NB4 (cell line): ENCODE results near the gene CHD6.

Experiments used
- CTCF ChIP-seq: IDR thresholded peaks from one replicate; pipeline ENCODE4 v1.5.1; 2012; ENCODE audit warnings: low read depth, low read length
- MAX ChIP-seq: IDR thresholded peaks from 2 replicates; pipeline ENCODE4 v1.6.1; 2011; ENCODE audit warnings: low read depth, low read length
- POLR2A ChIP-seq: IDR thresholded peaks from 2 replicates; pipeline ENCODE4 v1.6.1; 2011; ENCODE audit warnings: mild to moderate bottlenecking; ENCODE audit not compliant: insufficient read length; ENCODE audit errors: extremely low read depth

- TF ChIP-seq POLR2A = no peak
- TF ChIP-seq CTCF = no peak
- TF ChIP-seq MAX = no peak
Observed at GRCh38 chr20:41540459-41540858, 77.7 kb downstream of the CHD6 start.
